Measurements from ENCODE around the gene FANCC. TPM values are rescaled to one million over a fixed set of nuclear protein-coding genes. Genes with fewer than 3 reads are reported as not detected.

Gene FANCC
- total and polyA plus RNA-seq, 2 of the 4 experiments (the other 2 are of a cell fraction): 4.7 to 6.3 TPM

GRCh38 chr9:95282332-95282731, 35.2 kb downstream of the FANCC start:
- Histone ChIP-seq H3K79me1 (ENCODE audit: low read depth in 1 of 2, low read length in 2 of 2) (peaks cover 7% of the 10 kb centered on the region in 2 experiments; a peak in 3 of 4 replicates), H3K4me3 (ENCODE audit: insufficient read depth, low read depth, low read length) (no peak overlapping the region)
- dilution Hi-C loops (cut with HindIII; ENCODE audit: low sequenced_read_pairs, unreplicated experiment): no loop called here

More at GRCh38 chr9:95282332-95282731, 35.2 kb downstream of the FANCC start:
- no peak overlapping the region for H3K23ac ChIP-seq (ENCODE audit: low read depth, low read length)
- no peak overlapping the region for H3K18ac ChIP-seq (ENCODE audit: low read depth, low read length)
- no peak overlapping the region for H4K8ac ChIP-seq (ENCODE audit: low read depth in 2 of 2, low read length in 2 of 2)
- no peak overlapping the region for H3K56ac ChIP-seq (ENCODE audit: extremely low read depth, insufficient read depth, low read length)
- H3K4ac ChIP-seq (ENCODE audit: low read depth, low read length): no peak overlapping the region
- no peak overlapping the region for H3K4me2 ChIP-seq (ENCODE audit: low read depth, low read length)
- no peak overlapping the region for H4K5ac ChIP-seq (ENCODE audit: low read depth, low read length)
- no TSS peak for BruUV-seq (replicated peaks)
- TF ChIP-seq CHD1 (IDR thresholded peaks at IDR 0.05; ENCODE audit: low read depth, low read length): no peak
- no peak for TF ChIP-seq CEBPB (IDR thresholded peaks at IDR 0.05; ENCODE audit: low read depth, low read length)
- TF ChIP-seq BHLHE40 (IDR thresholded peaks at IDR 0.05; ENCODE audit: low read depth, low read length): no peak
- no peak for TF ChIP-seq MAFK (IDR thresholded peaks at IDR 0.05; ENCODE audit: low read depth, low read length)
- no peak for TF ChIP-seq USF2 (IDR thresholded peaks at IDR 0.05; ENCODE audit: low read depth, low read length)
- no peak for TF ChIP-seq ELK1 (IDR thresholded peaks at IDR 0.05; ENCODE audit: borderline replicate concordance, low read depth, low read length)
- no peak for TF ChIP-seq FOS (IDR thresholded peaks at IDR 0.05; ENCODE audit: low read depth, low read length)
- CTCF ChIA-PET: no interaction called here
- no peak overlapping the region for H2AFZ ChIP-seq (replicated peaks; ENCODE audit: low read length, poor library complexity)
- no peak overlapping the region for H3K9ac ChIP-seq (ENCODE audit: low read depth, low read length)
- H2AK5ac ChIP-seq (ENCODE audit: low read depth, low read length): no peak overlapping the region
- no peak overlapping the region for H2AK9ac ChIP-seq (replicated peaks; ENCODE audit: low read depth, low read length, poor library complexity)
- in situ Hi-C loops (cut with MboI; ENCODE audit: low sequenced_read_pairs): no loop called here
- H3K14ac ChIP-seq (replicated peaks; ENCODE audit: low read depth, low read length): no peak overlapping the region
- no peaks in the 10 kb centered on the region; the same call in 1 of the 2 replicates for H3K9me3 ChIP-seq (ENCODE audit: control insufficient read depth, insufficient read depth, low read length)
- POLR2A ChIA-PET (ENCODE audit: unreplicated experiment): no interaction called here
- ATAC-seq (ENCODE audit: low read depth): no peak
- no peak overlapping the region for H3K27ac ChIP-seq (ENCODE audit: insufficient read depth, low read length)
- no peak overlapping the region for H2BK5ac ChIP-seq (ENCODE audit: low read depth, low read length, poor library complexity, severe bottlenecking)
- no peak overlapping the region for H2BK120ac ChIP-seq (ENCODE audit: low read depth, low read length)
- H2BK15ac ChIP-seq (ENCODE audit: low read depth, low read length): no peak overlapping the region
- no peak overlapping the region for H4K91ac ChIP-seq (ENCODE audit: insufficient read depth, low read depth, low read length)
- peaks cover 4% of the 10 kb centered on the region for H3K4me1 ChIP-seq (ENCODE audit: control insufficient read depth, insufficient read depth, low read length)
- no peaks in the 10 kb centered on the region for H3K36me3 ChIP-seq (ENCODE audit: control insufficient read depth, insufficient read depth, low read length)
- no peak overlapping the region for H2BK20ac ChIP-seq (ENCODE audit: low read depth, low read length)
- intact Hi-C loops (cut with micrococcal nuclease): no loop called here
- peaks cover 3% of the 10 kb centered on the region; the same call in 1 of the 2 replicates for H4K20me1 ChIP-seq (ENCODE audit: insufficient read depth, low read length)
- no peaks in the 10 kb centered on the region for H3K27me3 ChIP-seq (ENCODE audit: control insufficient read depth, insufficient read depth, low read length)
- no peaks in the 10 kb centered on the region; the same call in 1 of the 2 replicates for H3K9me1 ChIP-seq (ENCODE audit: insufficient read depth, low read length)
- DNase-seq: no peak

Measured in IMR-90 (cell line).